ENCODE results near the gene PDE4D. TPM values are rescaled to one million over a fixed set of nuclear protein-coding genes. Genes with fewer than 3 reads are reported as not detected.

The PDE4D gene
- total and polyA plus RNA-seq, 10 of the 15 experiments (the other 5 are each of a cell fraction or from before 2014, with no cell fraction given): 0.87 to 4.1 (median 2.2) TPM

DNA sequence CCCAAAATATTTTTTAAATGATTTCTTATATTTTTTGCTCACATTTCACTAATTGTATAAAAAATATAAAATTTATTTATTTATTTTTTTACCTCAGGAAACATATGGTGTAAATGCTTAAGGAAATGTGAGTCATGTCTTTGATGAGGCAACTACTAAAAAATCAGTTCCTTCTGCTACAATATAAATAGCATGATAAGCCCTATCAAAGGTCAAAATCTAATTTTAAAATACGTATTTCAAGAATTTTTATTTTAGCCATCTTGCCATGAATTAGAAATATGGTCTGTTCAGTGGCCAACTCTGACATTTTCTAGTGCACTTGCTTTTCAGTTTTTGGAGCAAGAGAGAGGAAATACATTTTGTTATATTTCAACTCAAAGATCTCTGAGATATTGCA, 50.5 kb downstream of the PDE4D start:
- H3K4me3 ChIP-seq: no peak overlapping the region
- FAIRE-seq (no peak), DNase-seq (ENCODE audit: low read depth, low spot score) (no peak), ATAC-seq (no peak)
- no peaks in the 10 kb centered on the region for H3K79me2 ChIP-seq (ENCODE audit: control insufficient read depth, insufficient read depth, low read length)
- ChIA-PET SMC1A (ENCODE audit: uncharacterized antibody, unreplicated experiment) (no interaction called here), CTCF (interaction anchor here (1.2 kb wide), 1 partner anchor 32 kb away, joined by 3 read pairs; no protein-coding TSS in a partner anchor), POLR2A (no interaction called here), RAD21 (ENCODE audit: unreplicated experiment) (no interaction called here)
- no peaks in the 10 kb centered on the region for H4K20me1 ChIP-seq (ENCODE audit: control insufficient read depth, insufficient read depth)
- 0% methylated on average over 1 of the region's 1 CpG for WGBS (ENCODE audit: insufficient coverage, insufficient replicate concordance, low lambda C conversion rate, missing lambda C conversion rate)
- no peaks in the 10 kb centered on the region for H3K4me1 ChIP-seq (ENCODE audit: control insufficient read depth, insufficient read depth, low read length)
- H3K4me2 ChIP-seq (ENCODE audit: control insufficient read depth, insufficient read depth): no peak overlapping the region
- no peak overlapping the region for H2AFZ ChIP-seq (ENCODE audit: control insufficient read depth, low read depth, low read length)
- in situ Hi-C loops (cut with MboI): no loop called here
- BruUV-seq (replicated peaks): no TSS peak
- H3K9ac ChIP-seq (ENCODE audit: control insufficient read depth, insufficient read depth, low read length): no peak overlapping the region
- H3K36me3 ChIP-seq (ENCODE audit: control insufficient read depth in 2 of 2, insufficient read depth in 2 of 2, low read length in 1 of 2): no peaks in the 10 kb centered on the region
- intact Hi-C loops (cut with micrococcal nuclease; ENCODE audit: unreplicated experiment): no loop called here
- no peak overlapping the region for H3K27ac ChIP-seq (ENCODE audit: control insufficient read depth, insufficient read depth)
- TF ChIP-seq SUPT20H (IDR thresholded peaks at IDR 0.05; ENCODE audit: borderline replicate concordance, control insufficient read depth, low read depth, low read length): no peak
- no peak for TF ChIP-seq MYC (IDR thresholded peaks at IDR 0.05; ENCODE audit: insufficient read depth, insufficient read length, insufficient replicate concordance, low read length, severe bottlenecking)
- no peak for TF ChIP-seq E2F4 (IDR thresholded peaks at IDR 0.05; ENCODE audit: low read depth, low read length)
- TF ChIP-seq, protein P1, sequence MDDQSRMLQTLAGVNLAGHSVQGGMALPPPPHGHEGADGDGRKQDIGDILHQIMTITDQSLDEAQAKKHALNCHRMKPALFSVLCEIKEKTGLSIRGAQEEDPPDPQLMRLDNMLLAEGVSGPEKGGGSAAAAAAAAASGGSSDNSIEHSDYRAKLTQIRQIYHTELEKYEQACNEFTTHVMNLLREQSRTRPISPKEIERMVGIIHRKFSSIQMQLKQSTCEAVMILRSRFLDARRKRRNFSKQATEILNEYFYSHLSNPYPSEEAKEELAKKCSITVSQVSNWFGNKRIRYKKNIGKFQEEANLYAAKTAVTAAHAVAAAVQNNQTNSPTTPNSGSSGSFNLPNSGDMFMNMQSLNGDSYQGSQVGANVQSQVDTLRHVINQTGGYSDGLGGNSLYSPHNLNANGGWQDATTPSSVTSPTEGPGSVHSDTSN (IDR thresholded peaks at IDR 0.05; ENCODE audit: insufficient replicate concordance, low read depth, low read length): no peak
- TF ChIP-seq SMARCA5 (IDR thresholded peaks at IDR 0.05): no peak
- TF ChIP-seq, protein P2, sequence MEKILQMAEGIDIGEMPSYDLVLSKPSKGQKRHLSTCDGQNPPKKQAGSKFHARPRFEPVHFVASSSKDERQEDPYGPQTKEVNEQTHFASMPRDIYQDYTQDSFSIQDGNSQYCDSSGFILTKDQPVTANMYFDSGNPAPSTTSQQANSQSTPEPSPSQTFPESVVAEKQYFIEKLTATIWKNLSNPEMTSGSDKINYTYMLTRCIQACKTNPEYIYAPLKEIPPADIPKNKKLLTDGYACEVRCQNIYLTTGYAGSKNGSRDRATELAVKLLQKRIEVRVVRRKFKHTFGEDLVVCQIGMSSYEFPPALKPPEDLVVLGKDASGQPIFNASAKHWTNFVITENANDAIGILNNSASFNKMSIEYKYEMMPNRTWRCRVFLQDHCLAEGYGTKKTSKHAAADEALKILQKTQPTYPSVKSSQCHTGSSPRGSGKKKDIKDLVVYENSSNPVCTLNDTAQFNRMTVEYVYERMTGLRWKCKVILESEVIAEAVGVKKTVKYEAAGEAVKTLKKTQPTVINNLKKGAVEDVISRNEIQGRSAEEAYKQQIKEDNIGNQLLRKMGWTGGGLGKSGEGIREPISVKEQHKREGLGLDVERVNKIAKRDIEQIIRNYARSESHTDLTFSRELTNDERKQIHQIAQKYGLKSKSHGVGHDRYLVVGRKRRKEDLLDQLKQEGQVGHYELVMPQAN (conservative IDR thresholded peaks at IDR 0.05): no peak
- TF ChIP-seq SKIL (IDR thresholded peaks at IDR 0.05; ENCODE audit: low read depth, poor library complexity, severe bottlenecking): no peak
- H3K9me3 ChIP-seq (replicated peaks; ENCODE audit: control insufficient read depth, insufficient read depth, low read length): no peaks in the 10 kb centered on the region
- H3K27me3 ChIP-seq (replicated peaks in 1 of 2; ENCODE audit: control insufficient read depth in 2 of 2, insufficient read depth in 2 of 2, low read length in 1 of 2): no peaks in the 10 kb centered on the region

Data from GM12878 (cell line).